WERI-Rb-1 (cell line): Measurements from ENCODE around the gene CENPK.

Experiments
- DNase-seq: peaks from one replicate; pipeline ENCODE4 v3.0.0-alpha.2; 2020
- H3K27ac ChIP-seq: fragments of 250-450 bp; sonication (Bioruptor Pico); 2 replicates; pipeline ENCODE4 v1.5.1; 2020; ENCODE audit warnings: mild to moderate bottlenecking, moderate library complexity
- H3K27me3 ChIP-seq: fragments of 250-450 bp; sonication (Bioruptor Pico); 2 replicates; pipeline ENCODE4 v1.5.1; 2021; ENCODE audit warnings: mild to moderate bottlenecking, low read depth, moderate library complexity; ENCODE audit not compliant: insufficient read depth, severe bottlenecking
- H3K36me3 ChIP-seq: fragments of 250-450 bp; sonication (Bioruptor Pico); 2 replicates; pipeline ENCODE4 v1.5.1; 2020; ENCODE audit warnings: mild to moderate bottlenecking, moderate library complexity
- H3K4me3 ChIP-seq: 2 replicates; pipeline ENCODE4 v1.5.1; 2011; ENCODE audit warnings: low read depth, mild to moderate bottlenecking, control low read depth, low read length
- H3K9me3 ChIP-seq: fragments of 250-450 bp; sonication (Bioruptor Pico); 2 replicates; pipeline ENCODE4 v1.5.1; 2021; ENCODE audit warnings: mild to moderate bottlenecking, moderate library complexity; ENCODE audit not compliant: severe bottlenecking
- CTCF ChIP-seq: IDR thresholded peaks from 2 replicates; pipeline ENCODE4 v1.5.1; 2011; ENCODE audit warnings: low read depth, mild to moderate bottlenecking, control low read depth, inconsistent platforms, low read length

Gene CENPK

GRCh38 chr5:65553941-65554340 lies 9.0 kb downstream of the CENPK start:
- DNase-seq: no peak
- Histone ChIP-seq H3K27ac (no peak overlapping the region), H3K36me3 (peaks cover 66% of the 10 kb centered on the region), H3K4me3 (no peak overlapping the region), H3K27me3 (no peaks in the 10 kb centered on the region), H3K9me3 (no peaks in the 10 kb centered on the region)
- TF ChIP-seq CTCF: no peak

GRCh38 chr5:65548281-65548680 lies 14.7 kb downstream of the CENPK start:
- H3K27ac ChIP-seq: no peak overlapping the region
- no peak for TF ChIP-seq CTCF
- no peaks in the 10 kb centered on the region for H3K9me3 ChIP-seq
- no peak for DNase-seq
- no peaks in the 10 kb centered on the region for H3K27me3 ChIP-seq
- H3K4me3 ChIP-seq: no peak overlapping the region
- peaks cover 45% of the 10 kb centered on the region for H3K36me3 ChIP-seq

- no peak for TF ChIP-seq CTCF
- no peak overlapping the region for H3K4me3 ChIP-seq
- no peaks in the 10 kb centered on the region for H3K27me3 ChIP-seq
- H3K27ac ChIP-seq: no peak overlapping the region
- H3K9me3 ChIP-seq: no peaks in the 10 kb centered on the region
- DNase-seq: no peak
- H3K36me3 ChIP-seq: peaks cover 60% of the 10 kb centered on the region
Measured at GRCh38 chr5:65546141-65546540, 16.8 kb downstream of the CENPK start.

GRCh38 chr5:65544473-65544872 lies 18.5 kb downstream of the CENPK start:
- no peak for TF ChIP-seq CTCF
- Histone ChIP-seq H3K36me3 (peaks cover 57% of the 10 kb centered on the region), H3K27me3 (no peaks in the 10 kb centered on the region), H3K9me3 (no peaks in the 10 kb centered on the region), H3K27ac (no peak overlapping the region), H3K4me3 (no peak overlapping the region)
- no peak for DNase-seq

- Histone ChIP-seq H3K9me3 (no peaks in the 10 kb centered on the region), H3K27me3 (no peaks in the 10 kb centered on the region), H3K27ac (no peak overlapping the region), H3K36me3 (peaks cover 74% of the 10 kb centered on the region), H3K4me3 (no peak overlapping the region)
- DNase-seq: no peak
- no peak for TF ChIP-seq CTCF
Measured at GRCh38 chr5:65539827-65540226, 23.1 kb downstream of the CENPK start.

GRCh38 chr5:65535529-65535987 lies 27.4 kb downstream of the CENPK start:
- no peak for DNase-seq
- Histone ChIP-seq H3K36me3 (peaks cover 36% of the 10 kb centered on the region), H3K27me3 (no peaks in the 10 kb centered on the region), H3K9me3 (no peaks in the 10 kb centered on the region), H3K27ac (no peak overlapping the region), H3K4me3 (no peak overlapping the region)
- TF ChIP-seq CTCF: no peak
